Measurements from ENCODE around the gene VSX2.

VSX2 gene

DNA sequence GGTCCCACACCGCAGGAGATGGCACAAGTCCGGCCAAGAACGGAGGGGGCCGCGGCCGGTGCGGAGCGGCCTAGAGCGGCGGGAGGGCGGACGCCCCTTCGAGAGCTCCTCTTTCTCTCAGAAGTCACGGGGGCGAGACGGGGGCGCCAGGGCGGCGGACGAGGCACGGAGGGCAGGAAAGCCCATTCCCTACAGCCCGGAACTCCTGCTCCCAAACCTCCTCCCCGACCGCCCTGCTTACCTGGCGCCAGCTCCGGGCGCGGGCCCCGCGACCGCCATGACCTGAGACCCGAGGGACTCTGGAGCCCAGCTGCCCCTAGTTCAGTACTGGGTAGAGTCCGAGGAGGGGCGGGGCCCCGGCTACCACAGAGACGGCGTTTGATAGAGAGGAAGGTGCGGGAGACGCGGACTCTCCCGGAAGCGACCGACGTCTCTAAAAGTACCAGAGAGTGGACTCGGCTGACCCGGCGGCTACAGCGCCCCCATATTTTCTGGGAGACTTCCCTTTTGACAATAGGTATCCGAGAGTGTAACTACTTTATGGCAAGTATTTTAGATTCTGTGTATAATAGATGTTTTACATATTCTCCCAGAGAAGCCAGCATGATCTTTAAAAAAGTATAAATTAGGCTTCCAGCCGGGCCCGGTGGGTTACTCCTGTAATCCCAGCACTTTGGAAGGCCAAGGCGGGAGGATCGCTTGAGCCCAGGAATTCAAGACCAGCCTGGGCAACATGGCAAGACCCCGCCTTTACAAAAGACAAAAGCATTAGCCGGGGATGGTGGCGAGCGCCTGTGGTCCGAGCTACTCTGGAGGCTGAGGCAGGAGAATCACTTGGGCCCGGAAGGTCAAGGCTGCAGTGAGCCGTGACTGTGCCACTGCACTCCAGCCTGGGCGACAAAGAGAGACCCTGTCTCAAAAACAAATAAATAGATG is 63.7 kb downstream of the VSX2 start, which contains the start of gene ABCD4:
TSS of gene ABCD4 (minus strand) at position 301 of the 936 bp plus-strand sequence. CDS start at position 279, 22 bp downstream.
- peak; percentile 49 to 79 for DNase-seq

DNA sequence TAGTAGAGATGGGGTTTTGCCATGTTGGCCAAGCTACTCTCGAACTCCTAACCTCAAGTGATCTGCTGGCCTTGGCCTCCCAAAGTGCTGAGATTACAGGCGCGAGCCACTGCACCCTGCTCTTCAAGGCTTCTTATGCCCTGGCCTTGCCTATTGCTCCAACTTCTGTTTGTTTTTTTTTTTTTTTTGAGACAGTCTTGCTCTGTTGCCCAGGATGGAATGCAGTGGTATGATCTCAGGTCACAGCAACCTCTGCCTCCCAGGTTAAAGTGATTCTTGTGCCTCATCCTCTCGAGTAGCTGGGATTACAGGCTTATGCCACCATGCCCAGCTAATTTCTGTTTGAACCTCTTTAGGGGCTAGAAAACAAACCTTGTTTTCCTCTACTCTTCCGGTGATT is 69.4 kb downstream of the VSX2 start:
- no peak for DNase-seq

DNA sequence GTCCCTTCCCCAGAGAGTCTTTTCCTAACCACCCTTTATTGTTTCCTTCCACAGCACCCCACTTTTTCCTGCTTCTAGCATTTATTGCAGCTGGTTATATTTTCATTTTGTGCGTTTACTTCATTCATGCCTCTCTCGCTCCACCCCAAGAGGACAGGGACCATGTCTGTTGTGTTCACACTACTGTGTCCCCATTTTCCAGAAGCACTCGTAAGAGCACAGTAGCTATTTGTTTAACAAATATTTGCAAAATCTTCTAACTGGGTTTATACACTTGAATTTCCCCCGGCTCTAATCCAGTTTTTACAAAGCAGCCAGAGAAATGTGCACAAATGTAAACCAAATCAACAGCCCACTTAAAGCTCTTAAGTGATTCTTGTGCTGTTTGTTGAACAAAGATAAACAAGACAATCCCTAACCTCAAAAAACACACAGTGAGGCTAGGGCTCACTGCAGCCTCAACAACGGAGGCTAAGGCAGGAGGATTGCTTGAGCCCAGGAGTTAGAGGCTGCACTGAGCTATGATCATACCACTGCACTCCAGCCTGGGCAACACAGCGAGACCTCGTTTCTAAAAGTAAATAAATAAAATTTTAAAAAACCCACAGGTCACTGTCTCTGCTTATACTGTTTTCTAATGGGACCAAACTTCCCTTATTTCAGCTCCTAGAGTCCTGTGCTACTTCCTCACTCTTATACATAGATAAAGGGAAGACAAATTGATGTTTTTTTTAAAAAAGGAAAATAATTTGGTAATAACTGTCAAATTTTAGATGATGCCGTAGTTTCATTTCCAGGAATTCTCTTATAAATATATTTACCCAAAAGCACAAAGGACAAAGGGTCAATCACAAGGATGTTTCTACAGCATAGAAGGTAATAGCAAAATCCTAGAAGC is 70.1 kb downstream of the VSX2 start:
- DNase-seq = no peak

DNA sequence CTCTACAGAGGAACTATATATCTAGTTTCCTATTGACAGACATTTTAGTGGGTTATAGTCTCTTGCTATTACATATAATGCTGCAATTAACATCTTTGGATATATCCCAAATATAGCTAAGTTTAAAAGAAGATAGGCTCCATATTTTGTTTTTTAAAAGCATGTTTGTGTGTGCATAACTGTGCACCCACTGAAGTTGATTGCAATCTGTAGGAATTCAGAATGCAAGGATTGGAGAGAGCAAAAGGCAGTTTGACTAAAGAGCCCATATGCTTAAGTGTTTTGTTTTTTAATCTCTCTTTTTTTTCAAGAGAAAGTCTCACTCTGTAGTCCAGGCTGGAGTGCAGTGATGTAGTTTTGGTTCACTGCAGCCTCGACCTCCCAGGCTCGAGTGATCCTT is 72.9 kb downstream of the VSX2 start:
- DNase-seq = no peak

All from cerebellar nuclear complex (tissue), 1 donor.